H1 (cell line): ENCODE measurements around the gene METTL5. TPM values are rescaled to one million over a fixed set of nuclear protein-coding genes. Genes with fewer than 3 reads are reported as not detected.

Experiments
- CTCF ChIA-PET: fragments of 300-600 bp; sonication (Branson Sonifier 250); formaldehyde crosslinking; loops from one replicate; lab custom pipeline; 2021; ENCODE audit not compliant: partially characterized antibody; lab: Charles Lee
- POLR2A ChIA-PET: fragments of 300-600 bp; sonication (Branson Sonifier 250); formaldehyde crosslinking; loops from one replicate; lab custom pipeline; 2021; ENCODE audit warnings: inconsistent platforms; ENCODE audit not compliant: partially characterized antibody; lab: Charles Lee
- DNase-seq, 2 experiments: peaks; one replicate each; pipeline versions ENCODE4 v3.0.0 to v3.0.0-alpha.2; 2010 to 2022; ENCODE audit warnings: low spot score in 2 of 2, low read depth in 1 of 2, mixed read lengths in 1 of 2
- FAIRE-seq: peaks from 2 replicates; lab custom pipeline; 2011; peaks lifted over from hg19 to GRCh38; lab: Jason Lieb, UNC
- H2AFZ ChIP-seq: 2 replicates; pipeline ENCODE4 v1.8.1; 2012; ENCODE audit warnings: low read length, inconsistent platforms
- H2AK5ac ChIP-seq: 2 replicates; pipeline ENCODE4 v1.6.1; 2013; ENCODE audit warnings: low read depth, low read length
- H2BK120ac ChIP-seq: replicated peaks from 2 replicates; pipeline ENCODE3; 2013; ENCODE audit warnings: low read depth, low read length, inconsistent platforms
- H2BK12ac ChIP-seq: 2 replicates; pipeline ENCODE4 v1.6.1; 2013; ENCODE audit warnings: low read depth, low read length
- H2BK15ac ChIP-seq: 2 replicates; pipeline ENCODE4 v1.6.1; 2013; ENCODE audit warnings: low read length
- H2BK20ac ChIP-seq: 2 replicates; pipeline ENCODE4 v1.6.1; 2013; ENCODE audit warnings: low read length
- H2BK5ac ChIP-seq: 2 replicates; pipeline ENCODE4 v1.6.1; 2013; ENCODE audit warnings: low read depth, low read length
- H3K14ac ChIP-seq: 2 replicates; pipeline ENCODE4 v1.6.1; 2013; ENCODE audit warnings: inconsistent platforms; ENCODE audit not compliant: insufficient read length
- H3K18ac ChIP-seq: 2 replicates; pipeline ENCODE4 v1.6.1; 2013; ENCODE audit warnings: low read length; ENCODE audit errors: extremely low read depth
- H3K23ac ChIP-seq: 2 replicates; pipeline ENCODE4 v1.6.1; 2013; ENCODE audit warnings: inconsistent platforms; ENCODE audit not compliant: insufficient read length
- H3K23me2 ChIP-seq: 2 replicates; pipeline ENCODE4 v1.6.1; 2013; ENCODE audit warnings: low read depth, low read length
- H3K27ac ChIP-seq: 2 replicates; pipeline ENCODE4 v1.6.1; 2011; ENCODE audit warnings: low read depth, low read length, inconsistent platforms
- H3K27me3 ChIP-seq, 4 experiments: replicated peaks in 1 of 4; 1 replicate in 1 of 4; 2 replicates in 3 of 4; pipeline versions ENCODE4 v1.6.1 to v1.8.1; 2011 to 2013; ENCODE audit warnings: low read length in 3 of 4, mild to moderate bottlenecking in 3 of 4, inconsistent platforms in 2 of 4, mixed read lengths in 2 of 4, moderate library complexity in 1 of 4; ENCODE audit not compliant: control insufficient read depth in 3 of 4, insufficient read depth in 3 of 4; ENCODE audit errors: extremely low read depth in 1 of 4
- H3K36me3 ChIP-seq, 4 experiments: 2 replicates each; pipeline versions ENCODE4 v1.6.1 to v1.8.1; 2011 to 2013; ENCODE audit warnings: mild to moderate bottlenecking in 4 of 4, low read length in 3 of 4, moderate library complexity in 2 of 4, control low read depth in 1 of 4, inconsistent platforms in 1 of 4; ENCODE audit not compliant: insufficient read depth in 4 of 4, control insufficient read depth in 2 of 4
- H3K4ac ChIP-seq: replicated peaks from 2 replicates; pipeline ENCODE3; 2013; ENCODE audit warnings: low read length, low read depth, mixed read lengths, inconsistent platforms; ENCODE audit not compliant: insufficient read length
- H3K4me1 ChIP-seq, 4 experiments: replicated peaks in 1 of 4; 1 replicate in 1 of 4; 2 replicates in 3 of 4; pipeline versions ENCODE4 v1.6.1 to v1.8.1; 2011 to 2013; ENCODE audit warnings: low read length in 3 of 4, inconsistent platforms in 2 of 4, mixed read lengths in 1 of 4; ENCODE audit not compliant: insufficient read depth in 4 of 4, control insufficient read depth in 3 of 4
- H3K4me2 ChIP-seq, 2 experiments: 2 replicates each; pipeline versions ENCODE4 v1.6.1 to v1.8.1; 2011 to 2013; ENCODE audit warnings: low read depth in 2 of 2, low read length in 2 of 2, control low read depth in 1 of 2, inconsistent platforms in 1 of 2, mild to moderate bottlenecking in 1 of 2; ENCODE audit not compliant: insufficient read depth in 1 of 2
- H3K4me3 ChIP-seq, 4 experiments: fragments of 200-600, 300-600 bp in 1 of 4; sonication (generic), shearing (Covaris generic), sonication (Bioruptor Twin) in 1 of 4; 2 replicates each; pipeline versions ENCODE4 v1.5.1 to v1.8.1; 2011 to 2016; ENCODE audit warnings: low read length in 4 of 4, low read depth in 3 of 4, control low read depth in 2 of 4, inconsistent platforms in 2 of 4, mild to moderate bottlenecking in 2 of 4, mixed read lengths in 1 of 4, moderate library complexity in 1 of 4; ENCODE audit not compliant: insufficient read depth in 2 of 4; ENCODE audit errors: extremely low read depth in 1 of 4
- H3K56ac ChIP-seq: replicated peaks from 2 replicates; pipeline ENCODE3; 2013; ENCODE audit warnings: low read depth, mild to moderate bottlenecking, mixed read lengths, low read length, inconsistent platforms; ENCODE audit not compliant: insufficient read length
- H3K79me1 ChIP-seq: 2 replicates; pipeline ENCODE4 v1.6.1; 2013; ENCODE audit warnings: low read depth, low read length, control low read depth
- H3K79me2 ChIP-seq, 2 experiments: 2 replicates each; pipeline versions ENCODE4 v1.6.1 to v1.8.1; 2012 to 2013; ENCODE audit warnings: low read length in 2 of 2, mild to moderate bottlenecking in 2 of 2, inconsistent platforms in 1 of 2; ENCODE audit not compliant: insufficient read depth in 2 of 2, control insufficient read depth in 1 of 2
- H3K9ac ChIP-seq, 4 experiments: replicated peaks in 1 of 4; 1 replicate in 1 of 4; 2 replicates in 3 of 4; pipeline versions ENCODE4 v1.6.1 to v1.8.1; 2011 to 2013; ENCODE audit warnings: low read depth in 3 of 4, low read length in 3 of 4, control low read depth in 2 of 4, mild to moderate bottlenecking in 2 of 4, moderate library complexity in 2 of 4, inconsistent platforms in 1 of 4; ENCODE audit errors: extremely low read depth in 1 of 4
- H3K9me3 ChIP-seq, 2 experiments: 2 replicates each; pipeline versions ENCODE4 v1.6.1 to v1.8.1; 2012 to 2013; ENCODE audit warnings: mild to moderate bottlenecking in 2 of 2, moderate library complexity in 2 of 2, control low read depth in 1 of 2, inconsistent platforms in 1 of 2, low read depth in 1 of 2, low read length in 1 of 2, mixed read lengths in 1 of 2; ENCODE audit not compliant: insufficient read depth in 2 of 2
- H4K20me1 ChIP-seq, 2 experiments: replicated peaks in 1 of 2; 2 replicates each; pipeline versions ENCODE3 to v1.8.1; 2011 to 2013; ENCODE audit warnings: inconsistent platforms in 2 of 2, low read length in 2 of 2, mild to moderate bottlenecking in 1 of 2; ENCODE audit not compliant: insufficient read depth in 2 of 2, control insufficient read depth in 1 of 2
- H4K5ac ChIP-seq: 2 replicates; pipeline ENCODE4 v1.6.1; 2013; ENCODE audit warnings: low read length, low read depth, mixed read lengths, inconsistent platforms; ENCODE audit not compliant: insufficient read length
- H4K8ac ChIP-seq: 2 replicates; pipeline ENCODE4 v1.8.0; 2013; ENCODE audit warnings: mild to moderate bottlenecking, moderate library complexity, low read length, inconsistent platforms; ENCODE audit not compliant: insufficient read depth; ENCODE audit errors: extremely low read depth
- H4K91ac ChIP-seq: replicated peaks from 2 replicates; pipeline ENCODE3; 2013; ENCODE audit warnings: low read length, mixed read lengths, inconsistent platforms; ENCODE audit not compliant: insufficient read length
- CTCF ChIP-seq, 3 experiments: IDR thresholded peaks; 1 replicate in 2 of 3; 2 replicates in 1 of 3; pipeline versions ENCODE4 v1.5.1 to v1.6.1; 2011; ENCODE audit warnings: low read length in 3 of 3, mild to moderate bottlenecking in 3 of 3, inconsistent platforms in 2 of 3, low read depth in 1 of 3, moderate library complexity in 1 of 3; ENCODE audit not compliant: insufficient read depth in 1 of 3; ENCODE audit errors: control extremely low read depth in 1 of 3
- JUN ChIP-seq: IDR thresholded peaks from 2 replicates; pipeline ENCODE4 v1.6.1; 2011; ENCODE audit warnings: low read depth, mild to moderate bottlenecking, improper control_type of control experiment, low read length
- JUND ChIP-seq: IDR thresholded peaks from 2 replicates; pipeline ENCODE4 v1.6.1; 2011; ENCODE audit warnings: mild to moderate bottlenecking, improper control_type of control experiment, low read length
- RAD21 ChIP-seq, 2 experiments: IDR thresholded peaks in 1 of 2; conservative IDR thresholded peaks in 1 of 2; 2 replicates each; pipeline ENCODE4 v1.6.1; 2011; ENCODE audit warnings: low read depth in 2 of 2, low read length in 2 of 2, improper control_type of control experiment in 1 of 2, inconsistent platforms in 1 of 2, mild to moderate bottlenecking in 1 of 2, moderate library complexity in 1 of 2
- WGBS, 2 experiments: shearing (Covaris generic) in 1 of 2; methylation state at CpG; one replicate each; pipeline versions ENCODE4 v1.1.6 to v1.1.7; 2013 to 2015; ENCODE audit warnings: low lambda C conversion rate in 2 of 2, mixed read lengths in 2 of 2, inconsistent platforms in 1 of 2, low coverage in 1 of 2, missing lambda C conversion rate in 1 of 2; ENCODE audit not compliant: insufficient replicate concordance in 2 of 2, insufficient coverage in 1 of 2, insufficient read length in 1 of 2; ENCODE audit errors: extremely low coverage in 1 of 2, missing lambda C conversion rate in 1 of 2; 5-methylcytosine and 5-hydroxymethylcytosine counted together
- polyA plus RNA-seq, 7 experiments: library from polyadenylated mRNA; depleted of rRNA in 3 of 7; stranded (reverse) in 5 of 7; unstranded in 2 of 7; fragments of >200 nt in 5 of 7; fragments of 200-250 nt in 2 of 7; gene quantifications; 1 replicate in 5 of 7; 2 replicates in 1 of 7; 4 replicates in 1 of 7; pipeline versions ENCODE4 v1.2.1 to v1.2.3, GENCODE V29; 2011 to 2013; ENCODE audit warnings: missing spikeins in 2 of 7, mixed read lengths in 2 of 7
- total RNA-seq: library from RNA; stranded (reverse); fragmentation: NEBNext Ultra II Directional; extraction: Animal tissue kit (Norgen Biotek cat#: 25700); gene quantifications from 2 replicates; pipeline ENCODE4 v1.2.1, GENCODE V29; 2021

The METTL5 gene
- total and polyA plus RNA-seq, 2 of the 8 experiments (the other 6 are each of a cell fraction or from before 2014, with no cell fraction given) = 34.5 to 74.1 TPM

GRCh38 chr2:169767243-169767888 is 57.3 kb downstream of the METTL5 start:
- POLR2A ChIA-PET = no interaction called here
- Histone ChIP-seq H4K5ac (no peak overlapping the region), H3K4ac (no peak overlapping the region), H2BK15ac (no peak overlapping the region; the same call in 1 of the 2 replicates), H3K4me2 (no peak overlapping the region; a peak in 1 of 4 replicates), H3K4me3 (no peak overlapping the region), H3K9ac (no peak overlapping the region), H3K36me3 (peaks cover 0 to 4% (median 0%) of the 10 kb centered on the region in 4 experiments; a peak in 1 of 8 replicates), H2AFZ (no peak overlapping the region), H3K79me1 (no peaks in the 10 kb centered on the region), H3K27ac (no peak overlapping the region), H3K23ac (no peak overlapping the region), H3K56ac (no peak overlapping the region), H3K14ac (no peak overlapping the region), H3K18ac (no peak overlapping the region), H3K27me3 (no peaks in the 10 kb centered on the region), H2BK5ac (no peak overlapping the region), H4K91ac (no peak overlapping the region), H2AK5ac (no peak overlapping the region; the same call in 1 of the 2 replicates), H2BK20ac (no peak overlapping the region), H4K8ac (peak overlapping the region; percentile 19; the same call in 1 of the 2 replicates), H4K20me1 (no peaks in the 10 kb centered on the region), H3K9me3 (no peaks in the 10 kb centered on the region; a peak in 1 of 4 replicates), H3K79me2 (no peaks in the 10 kb centered on the region), H2BK12ac (peak overlapping the region; percentile 1; the same call in 1 of the 2 replicates), H3K4me1 (no peaks in the 10 kb centered on the region), H2BK120ac (no peak overlapping the region), H3K23me2 (no peaks in the 10 kb centered on the region)
- CTCF ChIA-PET = interaction anchor here (0.6 to 0.9 kb wide), 3 partner anchors 54 to 75 kb away, joined by 3 to 4 read pairs (median 3); no protein-coding TSS in a partner anchor
- 48% methylated on average over 12 of the region's 12 CpGs; no CpG with 5 or more reads in 1 of the 2 experiments for WGBS, 2 experiments
- FAIRE-seq (peak; percentile 55), DNase-seq (peak in 1 of 2 experiments; percentile 57)
- TF ChIP-seq CTCF (IDR thresholded peaks at IDR 0.05; ENCODE audit: control extremely low read depth in 1 of 3, insufficient read depth in 1 of 3, low read depth in 1 of 3, low read length in 3 of 3) = peak; percentile 29 to 77 (median 62)
- no peak for TF ChIP-seq JUN
- TF ChIP-seq JUND = no peak
- peak; percentile 60 to 70 for TF ChIP-seq RAD21 (IDR thresholded peaks at IDR 0.05 in 1 of 2, conservative IDR thresholded peaks at IDR 0.05 in 1 of 2; ENCODE audit: low read depth in 2 of 2, low read length in 2 of 2)
